ENCODE measurements around the gene EDAR.

The EDAR gene

GRCh38 chr2:108978709-108979111 lies 10.3 kb downstream of the EDAR start:
- no peak for DNase-seq (ENCODE audit: low spot score)
- no peak overlapping the region for H3K27ac ChIP-seq
- TF ChIP-seq, protein P1, sequence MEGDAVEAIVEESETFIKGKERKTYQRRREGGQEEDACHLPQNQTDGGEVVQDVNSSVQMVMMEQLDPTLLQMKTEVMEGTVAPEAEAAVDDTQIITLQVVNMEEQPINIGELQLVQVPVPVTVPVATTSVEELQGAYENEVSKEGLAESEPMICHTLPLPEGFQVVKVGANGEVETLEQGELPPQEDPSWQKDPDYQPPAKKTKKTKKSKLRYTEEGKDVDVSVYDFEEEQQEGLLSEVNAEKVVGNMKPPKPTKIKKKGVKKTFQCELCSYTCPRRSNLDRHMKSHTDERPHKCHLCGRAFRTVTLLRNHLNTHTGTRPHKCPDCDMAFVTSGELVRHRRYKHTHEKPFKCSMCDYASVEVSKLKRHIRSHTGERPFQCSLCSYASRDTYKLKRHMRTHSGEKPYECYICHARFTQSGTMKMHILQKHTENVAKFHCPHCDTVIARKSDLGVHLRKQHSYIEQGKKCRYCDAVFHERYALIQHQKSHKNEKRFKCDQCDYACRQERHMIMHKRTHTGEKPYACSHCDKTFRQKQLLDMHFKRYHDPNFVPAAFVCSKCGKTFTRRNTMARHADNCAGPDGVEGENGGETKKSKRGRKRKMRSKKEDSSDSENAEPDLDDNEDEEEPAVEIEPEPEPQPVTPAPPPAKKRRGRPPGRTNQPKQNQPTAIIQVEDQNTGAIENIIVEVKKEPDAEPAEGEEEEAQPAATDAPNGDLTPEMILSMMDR (IDR thresholded peaks at IDR 0.05), result no peak
- H3K4me3 ChIP-seq, result no peak overlapping the region

- H3K27ac ChIP-seq, result no peak overlapping the region
- DNase-seq (ENCODE audit: low spot score), result no peak
- H3K4me3 ChIP-seq, result no peak overlapping the region
- TF ChIP-seq, protein P1 (IDR thresholded peaks at IDR 0.05), result no peak
Measured at GRCh38 chr2:108975613-108976435, 13.2 kb downstream of the EDAR start.

DNA sequence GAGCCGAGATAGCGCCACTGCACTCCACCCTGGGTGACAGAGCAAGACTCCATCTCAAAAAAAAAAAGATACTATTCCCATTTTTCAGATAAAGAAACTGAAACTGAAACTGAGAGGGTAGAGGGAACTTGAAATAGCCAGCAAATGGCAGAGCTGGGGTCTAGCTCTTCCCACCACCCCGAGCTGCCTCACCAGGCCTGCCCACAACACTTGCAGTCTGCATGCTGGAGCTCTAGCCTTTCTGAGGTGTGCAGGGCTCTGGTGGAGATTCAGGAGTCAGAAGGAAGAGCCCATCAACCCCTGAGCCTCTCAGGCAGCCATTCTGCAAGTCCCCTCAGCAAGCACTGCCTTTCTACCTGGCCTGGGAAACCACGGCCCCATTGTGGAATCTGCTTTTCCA lies 14.3 kb downstream of the EDAR start:
- TF ChIP-seq, protein P1 (IDR thresholded peaks at IDR 0.05), result no peak
- no peak overlapping the region for H3K27ac ChIP-seq

DNA sequence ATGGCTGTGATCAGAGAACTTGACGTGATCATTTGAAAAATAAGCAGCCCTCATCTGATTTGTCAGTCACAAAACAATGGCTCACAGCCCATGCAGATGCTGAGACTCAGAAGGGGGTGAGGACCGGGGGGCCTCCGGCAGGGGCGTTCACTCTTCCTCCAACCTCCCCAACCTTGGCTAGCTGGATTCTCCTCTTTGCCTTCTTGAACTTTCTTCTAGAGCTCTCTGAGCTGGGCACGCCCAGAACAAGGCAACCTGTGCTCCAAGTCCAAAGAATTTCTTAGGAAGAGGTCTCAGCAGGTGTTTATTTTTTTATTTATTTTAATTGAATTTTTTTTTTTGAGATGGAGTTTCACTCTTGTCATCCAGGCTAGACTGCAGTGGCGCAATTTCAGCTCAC lies 16.4 kb downstream of the EDAR start:
- DNase-seq (ENCODE audit: low spot score), result no peak
- TF ChIP-seq, protein P1 (IDR thresholded peaks at IDR 0.05), result no peak
- Histone ChIP-seq H3K4me3 (no peak overlapping the region), H3K27ac (no peak overlapping the region)

More for the DNA sequence above, 14.3 kb downstream of the EDAR start:
- no peak overlapping the region for H3K4me3 ChIP-seq
- DNase-seq (ENCODE audit: low spot score), result no peak

DNA sequence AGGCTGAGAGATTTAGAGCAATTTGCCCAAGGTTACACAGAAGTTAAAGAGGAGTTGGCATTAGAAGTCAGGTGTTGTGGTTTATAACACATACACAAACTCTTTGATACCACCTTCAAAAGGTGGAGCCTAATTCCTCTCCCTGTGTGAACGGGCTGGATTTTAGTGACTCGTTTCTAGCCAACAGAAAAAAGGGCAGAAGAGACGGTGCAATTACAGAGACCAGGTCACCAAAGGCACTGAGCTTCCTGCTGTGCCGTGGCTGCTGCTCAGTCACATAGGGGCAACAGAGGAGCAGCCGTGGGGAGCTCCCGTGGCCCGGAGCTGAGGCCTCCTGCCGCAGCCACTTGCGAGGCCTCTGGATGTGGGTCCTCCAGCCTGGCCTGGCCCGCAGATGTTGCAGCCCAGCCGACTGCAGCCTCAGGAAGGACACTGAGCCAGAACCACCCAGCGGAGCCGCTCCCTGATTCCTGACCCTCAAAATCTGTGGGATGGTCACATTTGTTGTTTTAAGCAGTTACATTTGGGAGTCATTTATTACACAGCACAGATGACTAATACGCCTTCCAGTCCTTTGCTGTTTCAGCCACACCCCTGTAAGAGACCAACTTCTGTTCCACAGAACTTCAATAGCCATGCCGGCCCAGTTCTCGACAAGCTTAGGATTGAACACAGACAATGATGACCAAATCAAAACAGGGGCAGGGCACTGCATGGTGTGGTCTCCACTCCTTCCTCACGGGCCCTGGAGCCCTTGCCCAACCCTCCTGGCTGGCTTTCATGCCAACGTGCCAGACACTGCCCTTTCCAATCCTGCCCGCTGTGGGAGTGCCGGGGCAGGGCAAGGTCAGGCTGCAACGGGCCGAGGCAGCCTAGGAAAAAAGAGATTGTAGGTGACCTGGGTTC lies 17.1 kb downstream of the EDAR start:
- H3K4me3 ChIP-seq, result no peak overlapping the region
- TF ChIP-seq, protein P1 (IDR thresholded peaks at IDR 0.05), result no peak
- H3K27ac ChIP-seq, result no peak overlapping the region
- DNase-seq (ENCODE audit: low spot score), result no peak

GRCh38 chr2:108970369-108970768 lies 18.7 kb downstream of the EDAR start:
- TF ChIP-seq, protein P1 (IDR thresholded peaks at IDR 0.05), result no peak
- Histone ChIP-seq H3K27ac (no peak overlapping the region), H3K4me3 (no peak overlapping the region)
- no peak for DNase-seq (ENCODE audit: low spot score)
